Superior temporal gyrus (tissue), 1 donor: ENCODE results near the gene ASB2.

ENCODE experiments used
- DNase-seq: peaks from one replicate; pipeline ENCODE4 v3.0.0-alpha.2; 2016; ENCODE audit errors: extremely low spot score

The ASB2 gene

GRCh38 chr14:93960774-93961438 lies 15.5 kb downstream of the ASB2 start:
- DNase-seq: no peak

- DNase-seq: no peak
Measured at GRCh38 chr14:93960108-93960475, 16.3 kb downstream of the ASB2 start.

GRCh38 chr14:93959239-93960107 lies 16.9 kb downstream of the ASB2 start:
- no peak for DNase-seq

GRCh38 chr14:93958567-93959238 lies 17.7 kb downstream of the ASB2 start:
- no peak for DNase-seq

- DNase-seq: no peak
Measured at GRCh38 chr14:93957751-93958566, 18.4 kb downstream of the ASB2 start.

- no peak for DNase-seq
Measured at GRCh38 chr14:93957333-93957710, 19.0 kb downstream of the ASB2 start.

- no peak for DNase-seq
Measured at GRCh38 chr14:93956514-93957332, 19.6 kb downstream of the ASB2 start.

GRCh38 chr14:93955850-93956481 lies 20.4 kb downstream of the ASB2 start:
- no peak for DNase-seq

- DNase-seq: no peak
Measured at GRCh38 chr14:93954900-93955849, 21.2 kb downstream of the ASB2 start.

- no peak for DNase-seq
Measured at GRCh38 chr14:93954516-93954830, 21.9 kb downstream of the ASB2 start.

- no peak for DNase-seq
Measured at GRCh38 chr14:93953739-93954515, 22.4 kb downstream of the ASB2 start.

- DNase-seq: no peak
Measured at GRCh38 chr14:93953263-93953662, 23.1 kb downstream of the ASB2 start.

GRCh38 chr14:93952829-93953228 lies 23.5 kb downstream of the ASB2 start:
- no peak for DNase-seq

GRCh38 chr14:93951635-93952540 lies 24.5 kb downstream of the ASB2 start:
- no peak for DNase-seq

GRCh38 chr14:93950948-93951634 lies 25.3 kb downstream of the ASB2 start:
- DNase-seq: no peak

GRCh38 chr14:93949511-93950075 lies 26.8 kb downstream of the ASB2 start:
- no peak for DNase-seq

- no peak for DNase-seq
Measured at GRCh38 chr14:93947282-93947681, 29.1 kb downstream of the ASB2 start.
